ENCODE data around the gene RESP18. TPM values are rescaled to one million over a fixed set of nuclear protein-coding genes. Genes with fewer than 3 reads are reported as not detected.

Gene RESP18
- polyA plus RNA-seq, 2 of the 4 experiments (the other 2 are of a cell fraction), result not detected

GRCh38 chr2:219353129-219353528 is 20.6 kb upstream of the RESP18 start:
- no peak overlapping the region for H3K4me2 ChIP-seq
- ChIA-PET POLR2A (no interaction called here), CTCF (interaction anchor here (0.7 to 4.2 kb wide), 13 partner anchors 9 to 300 kb away, joined by 3 to 24 read pairs (median 4); no protein-coding TSS in a partner anchor)
- FAIRE-seq (no peak), DNase-seq (ENCODE audit: low read depth in 1 of 2, low spot score in 1 of 2) (no peak), ATAC-seq (no peak)
- TF ChIP-seq ZSCAN20 (CRISPR knock-in tag; IDR thresholded peaks at IDR 0.05) (no peak), RNF2 (IDR thresholded peaks at IDR 0.05; ENCODE audit: borderline replicate concordance, low read depth) (no peak), RARB (CRISPR knock-in tag; IDR thresholded peaks at IDR 0.05) (no peak), PHF8 (IDR thresholded peaks at IDR 0.05; ENCODE audit: borderline replicate concordance, low read depth) (no peak), E2F6 (IDR thresholded peaks at IDR 0.05; ENCODE audit: borderline replicate concordance, low read depth) (no peak), CTCF (IDR thresholded peaks at IDR 0.05) (no peak), BCL3 (IDR thresholded peaks at IDR 0.05) (no peak), CEBPB (IDR thresholded peaks at IDR 0.05) (no peak), NFE2L2 (conservative IDR thresholded peaks at IDR 0.05; ENCODE audit: low read length) (no peak), GATA3 (IDR thresholded peaks at IDR 0.05; ENCODE audit: borderline replicate concordance) (no peak), CBX2 (IDR thresholded peaks at IDR 0.05; ENCODE audit: borderline replicate concordance, low read depth) (no peak)
- no peaks in the 10 kb centered on the region for H3K9me3 ChIP-seq
- no peak overlapping the region for H3K27ac ChIP-seq
- peaks cover 6% of the 10 kb centered on the region; the same call in 2 of the 3 replicates for H3K4me1 ChIP-seq
- 60% methylated on average over 5 of the region's 5 CpGs for WGBS (ENCODE audit: missing lambda C conversion rate)
- no peak overlapping the region for H3K4me3 ChIP-seq

- DNase-seq (ENCODE audit: low read depth in 1 of 2, low spot score in 1 of 2) (peak; percentile 62 to 68), FAIRE-seq (no peak), ATAC-seq (peak; percentile 79 to 92)
- CTCF ChIA-PET, result interaction anchor here (0.7 to 4.2 kb wide), 18 partner anchors 9 to 340 kb away, joined by 3 to 24 read pairs (median 4); partner anchors contain the start of gene DNAJB2
- no peak overlapping the region for H3K4me2 ChIP-seq
- H3K27ac ChIP-seq, result no peak overlapping the region
- POLR2A ChIA-PET, result no interaction called here
- 12% methylated on average over 5 of the region's 5 CpGs for WGBS (ENCODE audit: missing lambda C conversion rate)
- H3K4me3 ChIP-seq, result no peak overlapping the region
- H3K4me1 ChIP-seq, result peaks cover 1% of the 10 kb centered on the region; the same call in 2 of the 3 replicates
- no peaks in the 10 kb centered on the region for H3K9me3 ChIP-seq
- no peak for TF ChIP-seq POLR2A (IDR thresholded peaks at IDR 0.05; ENCODE audit: low read length)
- peak; percentile 100 for TF ChIP-seq MAFK (IDR thresholded peaks at IDR 0.05; ENCODE audit: partially characterized antibody)
- no peak for TF ChIP-seq PHF8 (IDR thresholded peaks at IDR 0.05; ENCODE audit: borderline replicate concordance, low read depth)
- no peak for TF ChIP-seq TFCP2L1 (CRISPR knock-in tag; IDR thresholded peaks at IDR 0.05)
- no peak for TF ChIP-seq ZNF302 (CRISPR knock-in tag; IDR thresholded peaks at IDR 0.05)
- TF ChIP-seq HOXA7 (CRISPR knock-in tag; IDR thresholded peaks at IDR 0.05), result no peak
- no peak for TF ChIP-seq TP53 (CRISPR knock-in tag; IDR thresholded peaks at IDR 0.05)
- no peak for TF ChIP-seq MYC (IDR thresholded peaks at IDR 0.05; ENCODE audit: borderline replicate concordance, low read length)
- no peak for TF ChIP-seq EHF (CRISPR knock-in tag; IDR thresholded peaks at IDR 0.05)
- no peak for TF ChIP-seq JUN (IDR thresholded peaks at IDR 0.05)
- no peak for TF ChIP-seq KDM5A (IDR thresholded peaks at IDR 0.05)
- TF ChIP-seq RCOR1 (IDR thresholded peaks at IDR 0.05; ENCODE audit: low read depth, low read length), result no peak
- TF ChIP-seq CTCF (IDR thresholded peaks at IDR 0.05), result peak; percentile 66
- no peak for TF ChIP-seq ELK1 (IDR thresholded peaks at IDR 0.05; ENCODE audit: low read depth, low read length)
- TF ChIP-seq MAZ (IDR thresholded peaks at IDR 0.05; ENCODE audit: borderline replicate concordance, low read depth, low read length), result no peak
- peak; percentile 52; the same call in 2 of the 3 replicates for TF ChIP-seq SMC3 (IDR thresholded peaks at IDR 0.05)
- TF ChIP-seq POLR2AphosphoS2 (conservative IDR thresholded peaks at IDR 0.05; ENCODE audit: low read length), result no peak
- no peak for TF ChIP-seq E2F6 (IDR thresholded peaks at IDR 0.05; ENCODE audit: borderline replicate concordance, low read depth)
- TF ChIP-seq BCL3 (IDR thresholded peaks at IDR 0.05), result no peak
- TF ChIP-seq NPAS2 (CRISPR knock-in tag; IDR thresholded peaks at IDR 0.05; ENCODE audit: borderline replicate concordance), result no peak
Observed at GRCh38 chr2:219352448-219353023, 20.0 kb upstream of the RESP18 start.

All from A549 (cell line).